ENCODE data around the gene C10orf120. TPM values are rescaled to one million over a fixed set of nuclear protein-coding genes. Genes with fewer than 3 reads are reported as not detected.

C10orf120 gene
- total RNA-seq, 1 donor from 2014 or later = not detected

- Mint-ChIP-seq H3K27me3 (ENCODE audit: low read depth) (peaks cover 24% of the 10 kb centered on the region), H3K4me1 (no peaks in the 10 kb centered on the region)
These were observed 6.8 kb upstream of the C10orf120 start for GRCh38 chr10:122706467-122706866.

DNA sequence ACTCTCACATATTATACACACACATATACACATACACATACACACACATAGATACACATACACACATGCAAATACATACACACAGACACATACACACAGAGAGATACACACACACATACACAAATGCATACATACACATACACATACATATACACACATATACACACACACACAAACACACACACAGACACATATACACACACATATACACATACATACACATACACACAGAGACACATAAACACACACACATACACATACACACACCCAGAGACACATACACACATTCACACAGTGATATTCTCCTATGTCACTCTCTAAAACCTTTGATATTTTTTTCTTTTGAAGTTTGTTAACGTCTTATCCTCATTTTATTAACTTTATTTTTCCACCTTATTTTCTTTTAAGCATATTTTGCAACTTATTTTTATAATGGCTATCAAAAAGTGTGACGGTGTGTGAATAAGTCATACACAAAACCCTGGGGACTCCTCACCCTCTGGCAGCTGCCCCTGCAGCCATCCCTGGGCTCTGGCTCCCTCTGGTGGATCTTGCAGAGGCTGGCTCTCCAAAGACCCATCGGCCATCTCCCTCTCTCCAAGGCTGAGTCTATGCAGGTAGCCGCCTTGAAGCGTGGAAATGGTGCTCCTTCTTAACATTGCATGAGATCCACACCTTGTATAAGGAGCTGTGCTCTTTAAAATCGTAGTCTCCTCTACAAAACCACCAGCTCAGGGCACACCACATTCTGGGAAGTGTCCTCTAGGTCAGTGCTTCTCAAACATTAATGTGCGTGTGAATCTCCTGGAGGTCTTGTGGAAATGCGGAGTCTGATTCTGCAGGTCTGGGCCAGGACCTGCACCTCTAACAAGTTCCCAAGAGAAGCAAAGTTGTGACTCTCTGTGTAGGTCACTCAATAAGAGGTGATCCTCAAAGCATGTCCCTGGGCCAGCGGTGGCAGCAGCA lies 4.1 kb upstream of the C10orf120 start:
- DNase-seq (ENCODE audit: low spot score in 2 of 2, unreplicated experiment in 2 of 2) = peak; percentile 48 to 76

More at GRCh38 chr10:122706467-122706866, 6.8 kb upstream of the C10orf120 start:
- H3K36me3 Mint-ChIP-seq = no peaks in the 10 kb centered on the region
- no peaks in the 10 kb centered on the region for H3K9me3 Mint-ChIP-seq
- DNase-seq (ENCODE audit: low spot score in 2 of 2, unreplicated experiment in 2 of 2) = no peak
- no peak overlapping the region for H3K4me3 Mint-ChIP-seq
- TF ChIP-seq, protein P1, sequence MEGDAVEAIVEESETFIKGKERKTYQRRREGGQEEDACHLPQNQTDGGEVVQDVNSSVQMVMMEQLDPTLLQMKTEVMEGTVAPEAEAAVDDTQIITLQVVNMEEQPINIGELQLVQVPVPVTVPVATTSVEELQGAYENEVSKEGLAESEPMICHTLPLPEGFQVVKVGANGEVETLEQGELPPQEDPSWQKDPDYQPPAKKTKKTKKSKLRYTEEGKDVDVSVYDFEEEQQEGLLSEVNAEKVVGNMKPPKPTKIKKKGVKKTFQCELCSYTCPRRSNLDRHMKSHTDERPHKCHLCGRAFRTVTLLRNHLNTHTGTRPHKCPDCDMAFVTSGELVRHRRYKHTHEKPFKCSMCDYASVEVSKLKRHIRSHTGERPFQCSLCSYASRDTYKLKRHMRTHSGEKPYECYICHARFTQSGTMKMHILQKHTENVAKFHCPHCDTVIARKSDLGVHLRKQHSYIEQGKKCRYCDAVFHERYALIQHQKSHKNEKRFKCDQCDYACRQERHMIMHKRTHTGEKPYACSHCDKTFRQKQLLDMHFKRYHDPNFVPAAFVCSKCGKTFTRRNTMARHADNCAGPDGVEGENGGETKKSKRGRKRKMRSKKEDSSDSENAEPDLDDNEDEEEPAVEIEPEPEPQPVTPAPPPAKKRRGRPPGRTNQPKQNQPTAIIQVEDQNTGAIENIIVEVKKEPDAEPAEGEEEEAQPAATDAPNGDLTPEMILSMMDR (IDR thresholded peaks at IDR 0.05; ENCODE audit: unreplicated experiment) = no peak
- no peak overlapping the region for H3K27ac Mint-ChIP-seq

GRCh38 chr10:122702275-122702674 lies 2.6 kb upstream of the C10orf120 start:
- no peak for DNase-seq (ENCODE audit: low spot score in 2 of 2, unreplicated experiment in 2 of 2)
- H3K4me1 Mint-ChIP-seq = no peaks in the 10 kb centered on the region
- H3K9me3 Mint-ChIP-seq = no peaks in the 10 kb centered on the region
- TF ChIP-seq, protein P1 (IDR thresholded peaks at IDR 0.05; ENCODE audit: unreplicated experiment) = no peak
- no peak overlapping the region for H3K4me3 Mint-ChIP-seq
- no peaks in the 10 kb centered on the region for H3K36me3 Mint-ChIP-seq
- no peak overlapping the region for H3K27ac Mint-ChIP-seq
- H3K27me3 Mint-ChIP-seq (ENCODE audit: low read depth) = peaks cover 8% of the 10 kb centered on the region

More for the DNA sequence above, 4.1 kb upstream of the C10orf120 start:
- Mint-ChIP-seq H3K27ac (no peak overlapping the region), H3K36me3 (no peaks in the 10 kb centered on the region), H3K4me1 (no peaks in the 10 kb centered on the region), H3K9me3 (no peaks in the 10 kb centered on the region), H3K4me3 (no peak overlapping the region), H3K27me3 (ENCODE audit: low read depth) (peaks cover 13% of the 10 kb centered on the region)
- TF ChIP-seq, protein P1 (IDR thresholded peaks at IDR 0.05; ENCODE audit: unreplicated experiment) = peak; percentile 55

DNA sequence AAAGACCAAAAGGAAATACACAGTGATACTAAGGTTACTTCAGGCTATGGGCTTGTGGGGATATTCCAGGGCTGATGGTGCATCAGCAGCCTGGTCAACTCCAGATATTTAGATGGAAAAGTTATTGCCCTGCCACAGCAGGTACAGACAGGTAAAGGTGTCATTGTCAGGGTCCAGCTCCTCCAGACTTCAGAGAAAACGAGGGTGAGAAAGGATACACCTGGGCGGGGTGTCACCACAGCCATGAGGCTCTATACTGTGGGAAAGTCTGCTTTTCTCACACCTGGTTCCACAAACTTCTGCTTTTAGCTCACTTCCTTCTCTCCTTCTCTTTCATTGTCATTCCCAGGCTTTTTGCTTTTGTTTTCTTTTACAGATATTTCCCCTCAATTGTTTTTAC lies 2.0 kb upstream of the C10orf120 start:
- Mint-ChIP-seq H3K9me3 (no peaks in the 10 kb centered on the region), H3K36me3 (no peaks in the 10 kb centered on the region), H3K27me3 (ENCODE audit: low read depth) (peaks cover 8% of the 10 kb centered on the region), H3K4me1 (no peaks in the 10 kb centered on the region), H3K27ac (no peak overlapping the region), H3K4me3 (no peak overlapping the region)
- TF ChIP-seq, protein P1 (IDR thresholded peaks at IDR 0.05; ENCODE audit: unreplicated experiment) = no peak
- DNase-seq (ENCODE audit: low spot score in 2 of 2, unreplicated experiment in 2 of 2) = no peak

DNA sequence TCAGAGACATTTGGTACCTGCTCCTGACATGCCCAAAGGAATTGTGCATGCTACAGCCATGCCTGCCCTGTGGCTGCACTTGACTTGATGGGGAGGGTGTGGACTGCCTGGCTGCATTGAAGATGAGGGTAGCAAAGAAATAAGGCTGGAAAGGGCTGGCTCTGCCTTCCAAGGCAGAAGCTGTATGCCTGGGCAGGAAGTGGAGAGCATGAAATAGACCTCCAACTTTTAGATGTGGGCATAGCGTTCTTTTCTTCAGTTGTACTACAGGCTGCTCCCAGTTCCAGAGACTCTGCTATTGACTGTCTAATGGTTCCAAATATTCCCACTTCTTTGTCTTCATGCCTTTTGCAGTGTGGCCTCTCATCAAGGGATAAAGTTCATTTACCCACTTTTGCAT lies 3.0 kb downstream of the C10orf120 start:
- Mint-ChIP-seq H3K4me3 (no peak overlapping the region), H3K9me3 (no peaks in the 10 kb centered on the region), H3K27me3 (ENCODE audit: low read depth) (peaks cover 15% of the 10 kb centered on the region), H3K4me1 (peaks cover 7% of the 10 kb centered on the region), H3K27ac (no peak overlapping the region), H3K36me3 (no peaks in the 10 kb centered on the region)
- TF ChIP-seq, protein P1 (IDR thresholded peaks at IDR 0.05; ENCODE audit: unreplicated experiment) = no peak
- DNase-seq (ENCODE audit: low spot score in 2 of 2, unreplicated experiment in 2 of 2) = no peak

Measured in mesothelial cell of epicardium (in vitro differentiated cells).